HG03571 (cell line): ENCODE measurements around the gene MFAP3L.

ENCODE experiments used
- ATAC-seq: cut with Tn5 transposase; IDR thresholded peaks from one replicate; pipeline ENCODE4 v1.9.1; 2021; ENCODE audit not compliant: unreplicated experiment

Gene MFAP3L

GRCh38 chr4:169993531-169993930 is 32.7 kb downstream of the MFAP3L start:
- no peak for ATAC-seq

GRCh38 chr4:169988252-169988651 is 37.9 kb downstream of the MFAP3L start:
- no peak for ATAC-seq

- no peak for ATAC-seq
Measured at GRCh38 chr4:169987327-169988228, 38.6 kb downstream of the MFAP3L start.

DNA sequence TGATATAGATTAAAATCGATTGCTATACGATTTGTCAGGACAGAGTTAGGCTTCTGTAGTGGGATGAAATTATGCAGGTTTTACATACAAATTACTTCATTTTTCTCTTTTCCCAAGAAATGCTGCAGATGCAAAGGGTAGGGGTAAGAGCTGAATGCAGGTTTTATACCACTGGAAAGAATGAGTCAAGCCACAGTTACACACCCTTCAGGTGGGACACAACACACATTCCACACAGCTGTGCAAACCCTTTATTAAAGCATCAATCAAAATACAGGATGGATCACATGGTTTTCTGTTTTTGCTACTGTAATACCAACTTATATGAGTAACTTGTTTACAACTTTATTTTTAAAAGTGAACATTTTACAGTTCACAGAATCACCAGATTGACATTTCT is 39.8 kb downstream of the MFAP3L start:
- no peak for ATAC-seq

DNA sequence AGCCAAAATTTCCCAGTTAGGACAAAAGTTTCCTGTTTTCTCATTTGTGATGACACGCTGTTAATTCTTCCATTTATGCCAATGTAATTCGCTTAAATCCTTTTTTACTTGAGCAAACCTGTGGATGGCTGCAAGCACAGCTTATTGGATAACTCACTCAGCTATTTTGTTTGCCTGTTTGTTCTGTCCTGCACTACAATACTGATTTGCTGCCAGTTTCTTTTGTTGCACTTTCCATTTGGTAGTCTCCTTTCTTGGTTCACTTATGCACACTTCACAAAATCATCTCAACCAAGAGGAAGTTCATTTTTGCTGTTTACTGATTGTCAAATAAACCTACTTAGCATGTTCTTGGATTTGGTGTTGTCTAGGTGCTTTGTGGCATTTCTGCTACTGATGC is 40.3 kb downstream of the MFAP3L start:
- no peak for ATAC-seq

GRCh38 chr4:169984745-169985144 is 41.5 kb downstream of the MFAP3L start:
- ATAC-seq: no peak

- ATAC-seq: no peak
Measured at GRCh38 chr4:169984173-169984572, 42.0 kb downstream of the MFAP3L start.

DNA sequence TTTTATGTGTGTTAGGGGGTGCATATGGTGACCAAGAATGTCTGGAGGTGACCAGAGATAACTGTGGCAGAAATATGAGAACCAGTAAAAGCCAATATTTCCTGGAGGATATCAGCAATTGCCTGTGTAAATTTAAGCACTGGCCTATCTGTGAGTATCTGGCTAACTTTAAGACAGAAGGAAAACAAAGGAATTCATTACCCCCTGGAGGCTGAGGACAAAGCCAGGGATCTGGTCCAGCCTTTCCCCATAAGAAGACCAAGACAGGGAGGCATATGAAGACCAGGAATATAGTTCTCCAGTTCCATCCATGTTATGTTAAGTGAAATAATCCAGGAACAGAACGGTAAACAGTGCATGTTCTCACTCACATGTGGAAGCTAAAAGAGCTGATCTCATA is 49.2 kb downstream of the MFAP3L start:
- no peak for ATAC-seq

GRCh38 chr4:169975838-169976796 is 50.1 kb downstream of the MFAP3L start:
- ATAC-seq: no peak

DNA sequence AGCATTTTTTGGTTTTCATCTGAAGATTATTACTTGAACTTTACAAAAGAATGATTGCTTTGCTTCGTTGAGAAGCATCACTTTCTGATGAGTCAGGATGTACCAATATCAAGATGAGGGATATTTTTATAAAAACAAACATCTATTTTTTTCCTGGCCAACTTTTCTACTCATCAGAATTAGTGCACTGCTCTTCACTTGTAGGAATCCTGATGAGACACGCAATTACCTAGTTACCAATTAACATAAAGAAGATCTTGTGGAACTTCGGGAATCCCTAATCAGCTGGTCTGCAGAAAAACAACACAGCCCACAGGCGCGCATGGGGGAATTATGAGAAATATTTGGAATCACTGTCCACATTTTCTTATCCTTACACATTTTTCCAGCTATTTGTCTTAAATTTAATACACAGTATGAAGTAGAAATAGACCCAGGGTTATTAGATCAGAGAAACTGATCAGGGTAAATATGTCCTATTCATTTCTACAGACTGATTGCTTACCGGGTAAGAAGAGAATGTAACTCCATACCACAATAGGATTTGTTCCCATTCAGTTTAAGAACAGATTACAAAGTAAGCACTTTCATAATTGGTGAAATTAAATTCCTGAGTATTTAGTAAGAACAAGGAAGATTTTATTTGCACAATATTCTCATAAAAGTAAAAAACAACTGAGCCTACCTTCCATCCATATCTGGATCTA is 50.9 kb downstream of the MFAP3L start:
- ATAC-seq: no peak

GRCh38 chr4:169971456-169972015 is 54.7 kb downstream of the MFAP3L start:
- no peak for ATAC-seq

DNA sequence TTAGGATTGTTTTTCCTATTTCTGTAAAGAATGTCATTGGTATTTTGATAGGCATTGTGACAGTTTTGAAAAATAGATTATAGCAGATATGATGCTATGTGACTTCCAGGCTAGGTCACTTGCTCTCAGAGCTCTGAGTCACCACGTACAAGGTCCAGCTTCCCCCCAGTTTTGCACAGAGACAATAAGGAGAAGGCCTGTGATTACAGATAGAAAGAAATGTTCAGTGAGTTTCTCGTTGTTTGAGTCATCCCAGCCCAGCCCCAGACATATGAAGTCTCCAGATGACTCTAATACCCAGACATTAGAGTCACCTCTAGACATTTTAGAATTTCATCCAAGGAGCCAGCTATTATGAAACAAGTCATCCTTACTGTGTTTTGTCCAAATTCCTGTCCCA is 57.2 kb downstream of the MFAP3L start:
- no peak for ATAC-seq

DNA sequence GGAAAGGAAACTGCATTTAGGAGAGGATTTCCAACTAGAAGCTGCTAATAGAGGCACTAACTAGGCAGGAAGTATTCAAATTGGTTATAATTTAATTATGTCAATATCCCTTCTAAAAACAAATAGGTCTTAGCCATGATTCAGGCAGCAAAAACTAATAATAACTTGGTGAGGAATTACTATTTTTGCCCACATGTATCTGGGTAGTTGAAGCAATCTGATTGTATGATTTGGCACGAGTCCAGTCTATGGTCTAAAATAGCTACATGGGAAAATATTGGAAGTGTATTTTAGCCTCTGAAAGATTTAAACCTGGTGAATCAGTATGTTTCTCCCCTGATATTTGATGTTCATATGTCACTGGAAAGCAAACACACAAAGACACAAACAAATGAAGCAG is 62.2 kb downstream of the MFAP3L start:
- ATAC-seq: no peak

DNA sequence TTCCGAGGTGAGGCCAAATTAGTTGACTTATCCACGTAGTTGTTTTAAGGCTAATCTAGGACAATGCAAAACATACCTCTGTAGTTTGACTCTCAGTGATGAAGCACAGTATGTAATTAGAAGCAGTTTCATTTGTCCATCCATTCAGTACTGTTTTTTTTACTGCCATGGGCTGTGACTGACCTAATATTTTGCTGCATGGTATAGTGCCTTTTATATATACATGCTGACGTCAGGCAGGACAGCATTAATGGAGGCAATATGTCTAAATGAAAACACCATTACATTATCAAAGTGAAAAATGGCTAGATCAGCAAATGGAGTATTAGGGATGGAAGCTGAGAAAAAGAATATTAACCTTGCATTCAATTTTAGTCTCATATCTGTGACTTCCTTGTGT is 66.9 kb downstream of the MFAP3L start:
- ATAC-seq: no peak

DNA sequence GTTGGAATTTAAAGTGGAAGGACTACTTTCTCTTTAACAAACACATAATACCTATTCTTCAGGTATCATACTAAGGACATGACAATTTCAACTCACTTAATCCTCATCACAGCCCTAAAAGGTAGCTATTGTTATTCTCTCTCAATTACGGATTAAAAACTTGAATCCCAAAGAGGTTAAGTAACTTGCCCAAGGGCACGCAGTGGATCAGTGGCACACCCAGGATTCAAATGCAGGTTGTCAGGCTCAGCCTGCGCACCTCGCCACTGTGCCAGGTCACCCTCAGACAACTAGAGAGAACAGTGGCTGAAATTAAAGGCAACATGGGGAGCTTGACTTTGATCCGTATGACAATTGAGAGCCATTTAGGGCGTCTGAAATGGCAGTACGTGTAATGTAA is 67.6 kb downstream of the MFAP3L start:
- ATAC-seq: no peak

DNA sequence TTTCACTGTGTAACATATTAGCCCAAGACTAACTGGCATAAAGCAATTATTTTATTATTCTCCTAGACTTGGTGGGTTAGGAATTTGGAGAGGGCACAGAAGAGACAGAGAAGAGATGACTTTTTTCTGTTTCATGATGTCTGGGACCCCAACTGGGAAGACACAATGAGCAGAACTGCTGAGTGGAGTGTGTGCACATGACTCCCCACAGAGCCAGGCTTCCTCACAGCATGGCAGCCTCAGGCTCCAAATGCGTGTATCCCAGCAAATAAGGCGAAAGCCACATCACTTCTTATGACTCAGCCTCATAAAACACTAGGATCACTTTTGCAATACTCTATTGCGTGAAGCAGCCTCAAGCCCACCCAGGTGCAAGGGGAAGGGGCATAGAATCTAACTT is 68.4 kb downstream of the MFAP3L start:
- no peak for ATAC-seq

DNA sequence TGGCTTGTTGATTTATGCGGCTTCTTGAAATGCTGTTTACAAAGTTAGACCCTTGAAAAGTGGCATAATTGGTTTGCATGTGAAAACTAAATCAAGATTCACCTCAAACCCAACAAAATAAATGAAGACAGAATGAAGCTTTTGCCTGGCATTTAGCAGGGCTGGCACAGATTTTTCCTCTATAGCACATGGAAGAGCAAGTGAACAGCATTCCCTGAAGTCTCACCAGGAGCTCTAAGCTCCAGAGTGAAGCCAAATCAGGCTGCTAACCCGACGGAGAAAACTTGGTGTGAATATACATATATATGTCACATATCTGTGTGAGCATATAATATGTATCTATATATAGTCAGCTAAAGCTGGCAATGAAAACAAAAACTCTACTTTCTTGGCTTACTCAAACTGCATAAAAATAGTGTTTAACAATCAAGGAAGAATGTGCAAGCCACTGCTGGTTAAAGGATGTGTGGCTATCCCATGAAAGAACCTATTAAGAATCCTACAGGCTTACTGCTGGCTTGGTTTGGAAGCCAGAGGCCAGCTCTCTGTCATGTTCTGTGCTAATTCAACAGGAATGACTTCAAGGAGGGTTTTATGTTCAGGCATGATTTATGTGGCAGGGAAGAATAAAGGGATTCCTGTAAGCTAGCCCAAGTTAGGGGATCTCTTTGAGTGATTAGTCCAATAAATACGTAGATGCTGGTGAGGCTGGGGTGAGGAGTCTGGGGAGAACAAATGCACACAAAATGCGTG is 69.9 kb downstream of the MFAP3L start:
- ATAC-seq: no peak

GRCh38 chr4:169955521-169955920 is 70.7 kb downstream of the MFAP3L start:
- no peak for ATAC-seq

DNA sequence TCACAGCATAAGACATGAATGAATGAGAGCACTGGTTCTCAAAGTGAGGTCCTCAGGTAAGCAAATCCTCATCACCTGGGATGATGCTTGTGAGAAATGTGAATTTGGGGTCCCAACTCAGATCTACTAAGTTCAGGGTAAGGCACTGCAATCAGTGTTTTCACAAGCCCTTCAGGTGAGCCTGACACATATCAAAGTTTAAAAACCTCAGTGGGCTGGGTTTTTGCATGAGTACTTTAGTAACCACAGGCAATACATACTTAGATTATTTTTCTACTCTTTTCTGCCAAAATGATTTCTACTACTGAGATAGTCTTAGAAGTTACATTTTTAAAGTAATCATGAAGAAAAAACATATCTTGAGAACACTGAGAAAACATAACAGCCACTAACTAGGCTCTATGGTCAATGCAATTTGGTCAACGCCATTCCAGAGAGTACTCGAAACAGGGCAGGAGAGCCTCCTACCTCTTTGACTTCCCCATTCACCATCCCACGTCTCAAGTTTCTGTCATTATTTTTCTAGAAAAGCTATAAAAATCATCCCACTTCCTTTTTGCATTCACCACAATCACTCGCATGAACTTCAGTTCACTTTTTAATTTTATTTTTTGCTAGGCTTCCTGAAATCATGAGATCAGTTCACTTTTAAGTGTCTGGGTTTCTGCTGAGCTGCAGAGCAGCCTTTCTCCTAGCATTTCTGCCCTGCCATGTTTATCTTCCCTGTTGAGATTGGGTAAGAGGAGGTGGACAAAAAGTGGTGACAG is 73.8 kb downstream of the MFAP3L start:
- ATAC-seq: no peak
